Fibroblast of peridontal ligament (primary cell): Measurements from ENCODE around the gene CROCC2.

Experiments
- DNase-seq: peaks from one replicate; pipeline ENCODE4 v3.0.0-alpha.2; 2010; ENCODE audit errors: extremely low read depth

The CROCC2 gene

GRCh38 chr2:241036964-241037421, 130.9 kb downstream of the CROCC2 start:
- no peak for DNase-seq

- no peak for DNase-seq
Measured at GRCh38 chr2:241037498-241037897, 131.4 kb downstream of the CROCC2 start.

GRCh38 chr2:241038374-241039180, 132.4 kb downstream of the CROCC2 start:
- DNase-seq: no peak

- no peak for DNase-seq
Measured at GRCh38 chr2:241039416-241039815, 133.3 kb downstream of the CROCC2 start.

GRCh38 chr2:241040081-241040803, 134.1 kb downstream of the CROCC2 start:
- DNase-seq: no peak

- no peak for DNase-seq
Measured at GRCh38 chr2:241041589-241042158, 135.5 kb downstream of the CROCC2 start.
